HG02943 (cell line): ENCODE measurements around the gene DHRSX.

Experiments used
- ATAC-seq: cut with Tn5 transposase; IDR thresholded peaks from one replicate; pipeline ENCODE4 v1.9.1; 2021; ENCODE audit warnings: mild to moderate bottlenecking, low read depth, moderate library complexity; ENCODE audit not compliant: unreplicated experiment

DHRSX gene

DNA sequence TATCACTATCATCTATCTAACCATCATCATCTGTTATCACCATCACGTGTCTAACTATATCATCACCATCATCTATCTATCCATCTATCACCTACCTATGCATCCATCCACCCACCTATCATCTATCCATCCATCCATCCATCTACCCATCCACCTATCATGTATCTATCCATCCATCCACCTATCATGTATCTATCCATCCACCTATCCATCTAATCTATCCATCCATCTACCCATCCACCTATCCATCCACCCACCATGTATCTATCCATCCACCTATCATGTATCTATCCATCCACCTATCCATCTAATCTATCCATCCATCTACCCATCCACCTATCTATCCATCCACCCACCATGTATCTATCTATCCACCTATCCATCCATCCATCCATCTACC lies 316.7 kb downstream of the DHRSX start:
- no peak for ATAC-seq

DNA sequence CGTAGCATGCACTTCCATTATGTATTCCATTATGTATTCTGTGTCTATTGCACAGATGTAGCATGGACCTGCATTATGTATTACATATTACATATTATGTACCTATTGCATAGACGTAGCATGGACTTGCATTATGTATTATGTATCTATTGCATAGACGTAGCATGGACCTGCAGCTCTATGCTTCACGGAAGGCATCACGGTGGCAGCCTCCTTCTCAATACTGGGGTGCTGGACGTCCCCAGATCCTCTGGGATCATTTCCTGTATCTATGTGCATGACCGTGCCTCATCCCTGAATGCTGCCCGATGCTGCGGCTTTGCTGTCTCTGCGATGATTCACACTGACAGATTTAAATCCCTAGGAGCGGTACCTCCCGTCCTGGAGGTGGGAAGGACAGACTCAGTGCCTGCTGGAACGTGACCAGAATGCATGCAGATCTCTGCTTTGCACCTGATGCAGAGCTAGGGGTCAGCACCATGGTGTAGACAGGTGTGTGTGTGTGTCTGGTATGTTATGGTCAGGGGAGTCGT lies 317.5 kb downstream of the DHRSX start:
- no peak for ATAC-seq

DNA sequence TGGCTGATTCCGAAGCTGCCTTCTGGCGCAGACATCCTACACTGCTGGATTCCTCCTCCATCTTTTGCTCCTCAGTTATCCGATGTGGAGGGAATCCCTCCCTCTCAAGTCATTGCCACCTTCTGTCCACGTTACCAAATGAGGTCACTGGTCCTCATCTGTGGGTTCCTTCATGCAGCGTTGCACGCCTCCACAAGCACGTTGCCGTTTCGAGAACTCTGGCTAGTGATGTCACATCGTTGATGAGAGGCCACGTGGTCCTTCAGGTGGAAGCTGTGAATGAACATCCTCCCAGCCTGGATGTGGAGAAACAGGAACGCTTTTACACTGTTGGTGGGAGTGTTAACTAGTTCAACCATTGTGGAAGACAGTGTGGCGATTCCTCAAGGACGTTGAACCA lies 323.2 kb downstream of the DHRSX start:
- no peak for ATAC-seq

DNA sequence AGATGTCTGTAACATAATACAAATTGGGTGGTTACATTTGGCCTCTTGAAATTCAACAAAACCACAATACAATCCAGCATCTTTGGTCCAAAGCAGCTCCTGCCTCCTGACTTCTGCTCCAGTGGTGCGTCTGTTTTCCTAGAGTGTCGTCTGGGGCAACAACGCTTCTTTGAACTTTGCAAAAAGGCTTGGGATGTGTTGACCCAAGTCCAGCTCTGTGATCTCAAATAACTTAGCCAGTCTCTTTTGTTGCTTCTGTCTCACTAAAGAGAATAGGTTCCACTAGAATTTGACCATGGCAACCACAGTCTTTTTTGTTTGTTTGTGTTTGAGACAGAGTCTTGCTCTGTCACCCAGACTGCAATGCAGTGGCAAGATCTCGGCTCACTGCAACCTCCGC lies 324.0 kb downstream of the DHRSX start:
- ATAC-seq = no peak

DNA sequence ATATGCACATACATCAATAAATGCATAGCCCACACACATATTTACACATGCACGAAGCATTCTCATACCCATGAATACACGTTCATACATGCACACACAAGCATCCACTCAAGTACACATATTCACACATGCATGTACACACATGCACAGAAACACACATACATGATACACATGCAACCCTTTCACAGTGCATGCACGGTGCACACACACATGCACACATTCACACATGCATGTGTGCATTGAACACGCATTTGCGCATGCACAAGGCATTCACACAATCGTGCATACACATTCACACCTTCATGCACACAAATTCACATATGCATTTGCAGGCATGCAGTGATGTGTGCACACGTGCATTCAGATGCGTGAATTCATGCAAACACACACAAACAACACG lies 324.5 kb downstream of the DHRSX start:
- no peak for ATAC-seq

DNA sequence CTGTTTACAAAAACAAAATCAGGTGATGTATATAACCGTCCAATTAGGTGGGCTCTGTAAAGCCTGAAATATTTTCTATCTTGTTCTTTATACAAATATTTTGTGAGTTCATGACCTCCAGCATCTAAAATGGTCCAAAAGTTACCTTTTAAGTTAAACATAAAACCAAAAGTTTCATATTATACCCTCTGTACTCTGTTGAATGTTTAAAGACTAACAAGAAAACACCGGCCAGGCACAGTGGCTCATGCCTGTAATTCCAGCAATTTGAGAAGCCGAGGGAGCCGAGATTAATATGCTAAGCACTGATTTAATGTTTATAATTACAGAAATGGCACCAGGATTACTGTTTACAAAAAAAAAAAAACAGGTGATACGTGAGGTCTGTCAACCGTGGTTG lies 328.4 kb downstream of the DHRSX start:
- no peak for ATAC-seq
